RKO (cell line): ENCODE measurements around the gene DLGAP1.

Source experiments
- DNase-seq: peaks from one replicate; pipeline ENCODE4 v3.0.0-alpha.2; 2016; ENCODE audit warnings: low spot score

DLGAP1 gene

DNA sequence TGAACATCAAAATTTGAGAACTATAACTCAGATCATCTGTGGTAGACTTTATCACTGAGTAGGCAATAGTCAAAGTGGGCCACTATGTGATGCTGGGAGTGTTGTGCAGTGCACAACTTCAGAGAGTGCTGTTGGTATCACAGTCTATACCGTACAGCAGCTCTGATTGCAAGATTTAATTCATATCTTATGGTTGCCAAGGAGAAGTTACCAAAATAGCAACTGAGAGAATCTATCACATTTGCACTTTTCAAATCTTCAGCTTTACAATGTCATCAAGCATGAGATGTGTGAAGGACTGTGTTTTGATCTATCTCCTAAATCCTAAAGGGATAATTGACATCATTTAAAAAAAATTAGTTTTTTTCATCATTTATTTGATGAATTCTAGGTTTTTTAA lies 216.1 kb downstream of the DLGAP1 start:
- no peak for DNase-seq

- no peak for DNase-seq
These were observed 217.5 kb downstream of the DLGAP1 start for GRCh38 chr18:4237664-4238041.

GRCh38 chr18:4236940-4237663 lies 218.0 kb downstream of the DLGAP1 start:
- no peak for DNase-seq

DNA sequence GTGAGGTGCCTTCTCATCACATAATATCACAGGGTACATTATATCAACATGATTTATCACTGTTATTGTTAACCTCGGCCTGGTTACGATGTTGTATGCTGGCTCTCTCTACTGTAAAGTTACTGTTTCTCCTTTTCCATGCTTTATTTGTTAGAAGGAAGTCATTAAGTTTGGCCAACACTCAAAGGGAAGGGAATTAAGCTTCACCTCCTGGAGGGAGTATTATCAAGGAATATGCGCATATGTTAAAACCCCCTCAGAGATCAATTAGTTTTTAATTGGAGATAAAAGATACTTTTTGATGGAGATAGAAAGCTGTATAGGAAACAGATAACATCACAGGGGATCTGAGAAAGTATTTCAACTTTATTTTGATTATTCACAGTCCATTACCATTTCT lies 221.6 kb downstream of the DLGAP1 start:
- no peak for DNase-seq

DNA sequence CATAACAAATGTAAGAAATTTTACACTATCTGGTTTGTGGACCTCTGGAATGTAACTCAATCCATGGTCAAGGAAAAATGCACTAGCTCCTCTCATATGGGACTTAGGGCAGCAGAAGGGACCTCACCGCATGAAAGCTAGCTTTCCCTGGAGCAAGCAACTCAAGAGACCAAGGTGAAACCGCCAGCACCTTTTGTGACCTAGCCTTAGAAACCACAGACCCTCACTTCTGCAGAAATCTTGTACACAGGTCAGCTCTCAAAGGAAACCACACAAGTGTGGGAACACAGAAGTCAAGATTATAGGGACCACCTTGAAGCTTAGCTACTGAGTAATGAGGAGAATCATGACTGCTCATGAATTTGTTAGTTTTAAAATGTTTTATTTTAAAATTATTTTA lies 222.5 kb downstream of the DLGAP1 start:
- no peak for DNase-seq

DNA sequence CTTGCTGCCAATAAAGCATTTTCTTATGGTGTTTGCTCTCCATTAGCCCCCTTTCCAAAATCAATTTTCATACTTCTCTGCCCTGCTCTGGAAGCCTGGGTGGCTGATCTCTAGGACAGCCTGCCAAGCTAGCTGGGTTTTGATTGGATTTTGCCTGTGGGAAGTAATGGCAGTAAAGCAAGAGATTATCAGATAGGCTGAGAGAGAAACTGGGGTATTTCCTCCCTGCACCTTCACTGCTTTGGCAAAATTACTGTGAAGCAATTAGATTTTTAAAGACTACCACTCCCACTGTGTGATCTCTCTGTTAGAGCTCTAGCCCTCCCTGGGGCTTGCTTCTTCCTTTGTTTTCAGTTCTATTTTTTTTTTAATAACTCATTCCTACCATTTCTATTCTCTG lies 223.8 kb downstream of the DLGAP1 start:
- DNase-seq: no peak

DNA sequence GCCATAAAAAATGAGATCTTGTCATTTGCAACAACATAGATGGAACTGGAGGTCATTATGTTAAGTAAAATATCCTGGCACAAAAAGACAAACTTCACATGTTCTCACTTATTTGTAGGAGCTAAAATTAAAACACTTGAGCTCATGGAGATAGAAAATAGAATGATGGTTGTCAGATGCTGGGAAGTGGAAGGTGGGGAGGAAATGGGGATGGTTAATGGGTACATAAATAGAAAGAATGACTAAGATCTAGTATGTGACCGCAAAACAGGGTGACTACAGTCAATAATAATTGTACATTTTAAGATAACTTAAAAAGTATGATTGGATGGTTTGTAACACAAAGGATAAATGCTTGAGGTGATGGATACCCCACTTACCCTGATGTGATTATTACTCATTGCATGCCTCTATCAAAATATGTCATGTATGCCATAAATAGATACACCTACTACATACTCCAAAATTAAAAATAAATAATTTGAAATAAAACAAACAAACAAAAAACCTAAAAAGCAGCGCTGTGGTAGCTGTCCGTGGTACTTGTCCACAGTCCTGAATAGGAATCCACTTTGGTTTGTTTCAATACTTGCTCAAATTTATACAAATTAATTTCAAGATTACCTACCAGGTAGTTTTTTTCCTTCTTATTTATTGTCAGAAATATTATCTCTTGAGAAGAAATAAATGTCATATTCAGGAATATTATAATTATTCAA lies 224.5 kb downstream of the DLGAP1 start:
- DNase-seq: no peak

DNA sequence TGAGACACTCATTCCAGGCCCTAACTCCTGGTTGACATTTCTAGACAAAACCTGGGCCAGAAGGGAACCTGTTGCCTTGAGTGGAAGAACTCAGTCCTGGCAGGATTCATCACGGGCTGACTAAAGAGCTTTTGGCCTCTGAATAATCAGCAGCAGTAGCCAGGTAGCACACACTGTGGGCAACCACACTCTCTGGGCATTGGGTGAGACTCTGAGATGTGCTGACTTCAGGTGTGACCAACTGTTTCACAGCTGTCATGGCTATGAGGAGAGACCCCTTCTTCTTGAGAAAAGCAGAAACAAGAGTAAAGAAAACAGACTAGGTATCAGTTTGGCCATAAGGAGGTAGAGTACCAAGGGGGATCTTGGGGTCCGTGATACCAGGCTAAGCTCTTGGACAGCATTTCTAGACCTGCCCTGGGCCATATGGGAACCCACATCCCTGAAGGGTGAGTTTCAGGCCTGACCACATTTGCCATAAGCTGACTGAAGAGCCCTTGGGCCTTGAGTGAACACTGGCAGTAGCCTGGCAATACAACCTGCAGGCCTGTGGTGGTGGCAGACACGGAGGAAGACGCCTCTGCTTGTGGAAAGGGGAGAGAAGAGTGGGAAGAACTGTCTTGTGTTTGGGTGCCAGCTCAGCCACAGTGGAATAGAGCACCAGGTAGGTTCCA lies 230.9 kb downstream of the DLGAP1 start:
- DNase-seq: no peak

DNA sequence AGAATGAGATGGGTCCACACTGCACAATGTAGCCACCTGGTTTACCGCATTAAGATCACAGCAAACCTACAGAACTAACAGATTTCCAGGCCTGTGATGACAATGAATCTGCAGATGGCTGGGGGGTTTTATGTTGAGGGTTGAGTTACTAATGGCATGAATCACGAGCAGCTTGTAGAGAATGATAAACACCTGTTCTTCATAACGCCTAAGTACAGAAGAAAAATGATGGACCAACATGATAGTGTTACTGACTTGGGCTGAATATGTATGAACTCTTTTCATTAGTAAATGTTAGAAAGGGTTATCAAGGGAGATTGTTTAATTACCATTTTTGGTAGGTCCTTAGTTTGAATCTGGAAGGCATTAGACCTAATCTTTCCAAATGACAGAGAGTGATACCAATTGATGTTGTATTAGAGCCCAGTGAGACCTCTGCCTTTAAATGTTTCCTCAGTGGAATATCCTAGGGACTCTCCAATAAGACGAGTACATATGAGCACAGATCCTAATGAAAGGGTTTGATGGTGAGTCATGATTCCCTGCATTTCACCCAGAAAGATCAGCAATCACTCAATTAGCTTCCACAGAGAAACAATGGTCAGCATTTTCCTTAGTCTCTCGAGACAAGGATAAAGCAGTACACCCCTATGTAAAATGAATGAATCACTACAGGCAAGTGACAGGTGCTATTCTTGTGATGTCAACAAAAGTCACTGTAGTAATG lies 243.8 kb downstream of the DLGAP1 start:
- DNase-seq: no peak

GRCh38 chr18:4208366-4208765 lies 246.7 kb downstream of the DLGAP1 start:
- DNase-seq: no peak

- no peak for DNase-seq
These were observed 247.6 kb downstream of the DLGAP1 start for GRCh38 chr18:4207383-4207985.

GRCh38 chr18:4204438-4204720 lies 250.7 kb downstream of the DLGAP1 start:
- DNase-seq: no peak

GRCh38 chr18:4203568-4204437 lies 251.3 kb downstream of the DLGAP1 start:
- no peak for DNase-seq

DNA sequence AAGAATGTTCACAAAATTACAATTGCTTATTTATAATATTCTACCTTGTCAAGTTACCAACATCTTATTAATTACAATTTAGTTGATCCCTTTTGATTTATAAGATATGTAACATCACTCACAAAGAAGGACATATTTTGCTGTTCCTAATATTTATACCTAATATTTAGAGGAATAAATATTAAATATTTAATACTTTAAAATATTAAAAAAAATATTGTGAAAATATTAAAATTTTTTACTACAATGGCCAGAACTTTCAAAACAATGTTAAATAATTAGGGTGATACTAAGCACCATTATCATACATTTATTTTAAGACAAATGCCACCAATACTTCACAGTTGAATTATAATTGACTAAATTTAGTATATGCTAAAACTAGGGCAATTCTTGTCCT lies 254.7 kb downstream of the DLGAP1 start:
- no peak for DNase-seq

GRCh38 chr18:4198956-4199355 lies 256.2 kb downstream of the DLGAP1 start:
- no peak for DNase-seq

GRCh38 chr18:4196351-4196750 lies 258.8 kb downstream of the DLGAP1 start:
- DNase-seq: no peak

DNA sequence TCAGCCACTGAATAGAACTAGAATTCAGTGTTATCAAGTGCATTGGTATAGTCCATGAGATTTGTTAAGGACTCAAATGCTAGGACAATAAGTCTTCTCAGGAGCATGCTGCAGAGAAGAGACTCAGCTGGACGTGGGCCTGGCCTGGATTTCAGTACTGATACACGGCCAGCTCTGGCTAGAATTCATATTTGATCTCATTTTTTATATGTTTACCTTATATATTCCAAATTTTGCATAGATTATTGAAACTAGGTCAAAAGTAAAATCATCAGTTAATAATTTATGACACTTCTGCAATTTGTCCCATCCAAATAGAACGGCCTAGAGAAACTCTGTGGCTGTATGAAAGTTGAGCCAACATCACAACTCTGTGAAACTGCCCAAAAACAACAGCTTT lies 262.0 kb downstream of the DLGAP1 start:
- no peak for DNase-seq

DNA sequence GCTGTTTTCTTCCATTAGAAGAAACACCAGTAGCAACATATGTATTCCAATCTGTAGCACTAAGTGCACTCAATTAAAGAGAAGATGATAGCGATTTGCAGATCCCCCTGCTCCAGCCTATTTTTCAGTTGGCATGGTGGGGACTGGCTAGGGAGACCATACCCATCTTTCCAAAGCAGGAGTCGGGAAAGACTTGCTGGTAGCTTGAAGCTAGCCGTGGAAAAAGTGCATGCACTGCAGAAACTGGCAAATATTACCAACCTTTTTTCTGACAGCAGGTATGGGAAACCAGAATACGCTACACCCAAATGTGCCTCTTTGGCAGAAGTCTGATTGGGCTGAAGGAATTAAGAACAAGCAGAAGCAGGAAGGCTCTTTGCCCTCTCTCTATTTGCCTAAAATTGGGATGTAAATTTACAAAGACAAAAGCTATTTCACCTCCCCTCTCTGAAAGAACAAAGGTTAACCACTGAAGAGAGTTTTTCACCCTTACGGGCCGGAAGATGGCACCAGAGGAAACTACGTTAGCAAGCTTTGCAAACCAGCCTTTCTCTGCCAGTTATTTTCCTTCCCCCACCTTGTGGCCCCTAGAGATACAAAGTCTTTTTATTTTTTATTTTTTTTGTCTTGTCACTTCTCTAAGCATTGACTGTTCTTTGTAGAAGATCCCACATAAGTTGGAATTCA lies 273.1 kb downstream of the DLGAP1 start:
- DNase-seq: no peak

DNA sequence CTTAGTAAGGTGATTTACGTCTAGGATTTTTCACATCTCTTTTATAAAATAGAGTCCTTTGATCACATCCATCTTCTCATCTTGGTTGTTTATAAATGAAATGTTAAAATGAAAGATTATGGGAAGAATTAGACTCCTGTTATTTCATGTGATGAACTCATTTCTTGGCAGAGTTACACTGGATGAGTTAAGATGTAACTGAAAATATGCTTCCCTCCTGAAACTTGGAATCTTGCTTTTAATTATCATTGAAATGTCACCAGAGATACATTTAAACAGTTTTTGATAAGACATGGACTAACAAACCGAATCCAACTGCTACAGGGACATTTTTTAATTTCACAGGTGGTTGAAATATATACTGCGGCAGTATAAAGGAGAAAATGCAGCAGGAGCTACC lies 274.0 kb downstream of the DLGAP1 start:
- DNase-seq: no peak

- no peak for DNase-seq
These were observed 282.7 kb downstream of the DLGAP1 start for GRCh38 chr18:4172196-4173100.
